ENCODE data around the gene CDC42BPB. TPM values are rescaled to one million over a fixed set of nuclear protein-coding genes. Genes with fewer than 3 reads are reported as not detected.

Gene CDC42BPB
- polyA plus RNA-seq, 1 donor (not counting 4 experiments of a cell fraction or from before 2014, with no cell fraction given), result 41.3 TPM

- TF ChIP-seq CTCF (optimal IDR thresholded peaks at IDR 0.05 in 1 of 3, IDR thresholded peaks at IDR 0.05 in 1 of 3, conservative IDR thresholded peaks at IDR 0.05 in 1 of 3; ENCODE audit: extremely low read depth in 1 of 3, insufficient read depth in 2 of 3, low read length in 3 of 3) (no peak), EZH2 (IDR thresholded peaks at IDR 0.05; ENCODE audit: low read length) (no peak)
- Histone ChIP-seq H3K4me2 (ENCODE audit: control insufficient read depth, extremely low read depth, insufficient read depth, low read depth, low read length) (peak overlapping the region; percentile 77), H3K4me1 (ENCODE audit: control insufficient read depth, extremely low read depth, insufficient read depth, low read length) (peaks cover 5% of the 10 kb centered on the region), H3K36me3 (ENCODE audit: control insufficient read depth in 2 of 2, extremely low read depth in 1 of 2, insufficient read depth in 2 of 2, low read length in 2 of 2) (no peaks in the 10 kb centered on the region), H2AFZ (ENCODE audit: control insufficient read depth, low read length) (peak overlapping the region; percentile 37), H3K27ac (ENCODE audit: control insufficient read depth, insufficient read depth, low read length) (no peak overlapping the region), H3K9me1 (ENCODE audit: control insufficient read depth, extremely low read depth, insufficient read depth, low read length) (no peaks in the 10 kb centered on the region), H3K4me3 (ENCODE audit: control insufficient read depth in 2 of 3, extremely low read depth in 1 of 3, insufficient read depth in 2 of 3, low read depth in 1 of 3, low read length in 3 of 3) (peak overlapping the region in 1 of 3 experiments; percentile 32), H3K9ac (ENCODE audit: control insufficient read depth, extremely low read depth, insufficient read depth, low read length) (no peak overlapping the region), H4K20me1 (ENCODE audit: control insufficient read depth, extremely low read depth, insufficient read depth, low read length) (no peaks in the 10 kb centered on the region), H3K27me3 (ENCODE audit: control insufficient read depth, extremely low read depth, insufficient read depth, low read length) (peaks cover 10% of the 10 kb centered on the region), H3K79me2 (ENCODE audit: control insufficient read depth, insufficient read depth, low read length) (no peaks in the 10 kb centered on the region), H3K9me3 (ENCODE audit: control insufficient read depth, low read depth, low read length) (no peaks in the 10 kb centered on the region)
- dilution Hi-C loops (cut with MboI; ENCODE audit: extremely low pct_ligation_motif_present, low sequenced_read_pairs), result no loop called here
- DNase-seq (ENCODE audit: low read depth, low spot score) (no peak), FAIRE-seq (no peak)
Measured at GRCh38 chr14:103074729-103075367, 17.5 kb upstream of the CDC42BPB start.

GRCh38 chr14:103073876-103074728 lies 16.8 kb upstream of the CDC42BPB start:
- Histone ChIP-seq H3K36me3 (ENCODE audit: control insufficient read depth in 2 of 2, extremely low read depth in 1 of 2, insufficient read depth in 2 of 2, low read length in 2 of 2) (no peaks in the 10 kb centered on the region), H3K9ac (ENCODE audit: control insufficient read depth, extremely low read depth, insufficient read depth, low read length) (no peak overlapping the region), H3K27ac (ENCODE audit: control insufficient read depth, insufficient read depth, low read length) (no peak overlapping the region), H3K9me3 (ENCODE audit: control insufficient read depth, low read depth, low read length) (no peaks in the 10 kb centered on the region), H3K9me1 (ENCODE audit: control insufficient read depth, extremely low read depth, insufficient read depth, low read length) (no peaks in the 10 kb centered on the region), H3K79me2 (ENCODE audit: control insufficient read depth, insufficient read depth, low read length) (no peaks in the 10 kb centered on the region), H4K20me1 (ENCODE audit: control insufficient read depth, extremely low read depth, insufficient read depth, low read length) (no peaks in the 10 kb centered on the region), H3K4me3 (ENCODE audit: control insufficient read depth in 2 of 3, extremely low read depth in 1 of 3, insufficient read depth in 2 of 3, low read depth in 1 of 3, low read length in 3 of 3) (no peak overlapping the region), H3K27me3 (ENCODE audit: control insufficient read depth, extremely low read depth, insufficient read depth, low read length) (peaks cover 3% of the 10 kb centered on the region), H3K4me1 (ENCODE audit: control insufficient read depth, extremely low read depth, insufficient read depth, low read length) (peaks cover 5% of the 10 kb centered on the region), H2AFZ (ENCODE audit: control insufficient read depth, low read length) (no peak overlapping the region), H3K4me2 (ENCODE audit: control insufficient read depth, extremely low read depth, insufficient read depth, low read depth, low read length) (no peak overlapping the region)
- TF ChIP-seq CTCF (optimal IDR thresholded peaks at IDR 0.05 in 1 of 3, IDR thresholded peaks at IDR 0.05 in 1 of 3, conservative IDR thresholded peaks at IDR 0.05 in 1 of 3; ENCODE audit: extremely low read depth in 1 of 3, insufficient read depth in 2 of 3, low read length in 3 of 3) (no peak), EZH2 (IDR thresholded peaks at IDR 0.05; ENCODE audit: low read length) (no peak)
- DNase-seq (ENCODE audit: low read depth, low spot score), result no peak
- dilution Hi-C loops (cut with MboI; ENCODE audit: extremely low pct_ligation_motif_present, low sequenced_read_pairs), result no loop called here
- FAIRE-seq, result no peak
